NCI-H1092 treated with DMSO at 0.1 percent for 48 hours (cell line): ENCODE data around the gene HS3ST5.

Experiments
- DNase-seq: peaks from one replicate; lab custom pipeline; 2025; lab: John Stamatoyannopoulos, UW

The HS3ST5 gene

DNA sequence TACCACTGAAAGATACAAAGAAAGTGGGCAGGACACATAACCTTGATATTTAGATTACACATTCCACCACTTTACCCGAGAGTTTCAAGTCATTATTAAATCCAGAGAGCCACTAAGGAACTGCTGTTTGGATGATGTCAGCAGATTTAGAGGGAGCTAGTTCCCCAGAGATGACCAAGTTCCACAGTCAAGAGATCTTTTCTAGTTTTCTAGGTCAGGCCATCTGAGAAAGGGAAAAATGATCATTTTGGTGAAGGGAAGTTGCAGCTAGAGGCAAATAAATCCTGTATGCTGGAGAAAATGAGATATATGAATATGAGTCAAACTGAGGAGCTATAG, 147.8 kb downstream of the HS3ST5 start:
- no peak for DNase-seq

- no peak for DNase-seq
These were observed 148.3 kb downstream of the HS3ST5 start for GRCh38 chr6:114194362-114195026.

- DNase-seq = no peak
These were observed 155.3 kb downstream of the HS3ST5 start for GRCh38 chr6:114187563-114187962.

- DNase-seq = no peak
These were observed 161.2 kb downstream of the HS3ST5 start for GRCh38 chr6:114181664-114182063.

DNA sequence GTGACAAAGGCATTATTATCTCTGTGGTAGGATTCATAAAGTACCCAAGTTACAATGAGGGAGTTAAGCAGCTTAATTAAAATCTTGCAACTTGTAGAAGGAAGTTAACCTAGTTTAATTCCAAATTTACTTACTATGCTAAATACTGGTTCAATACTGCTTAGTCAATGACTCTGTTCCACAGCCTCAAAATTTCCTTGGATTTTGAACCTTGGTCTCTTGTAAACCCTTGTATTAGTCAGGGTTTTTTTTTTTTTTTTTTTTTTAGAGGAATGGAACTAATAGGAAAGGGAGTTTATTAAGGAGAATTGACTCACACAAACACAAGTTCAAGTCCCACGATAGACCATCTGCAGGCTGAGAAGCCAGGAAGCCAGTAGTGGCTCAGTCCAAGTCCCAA, 163.4 kb downstream of the HS3ST5 start:
- no peak for DNase-seq

GRCh38 chr6:114176726-114177125, 166.1 kb downstream of the HS3ST5 start:
- no peak for DNase-seq

- no peak for DNase-seq
These were observed 170.1 kb downstream of the HS3ST5 start for GRCh38 chr6:114172576-114173260.

- DNase-seq = no peak
These were observed 171.3 kb downstream of the HS3ST5 start for GRCh38 chr6:114171473-114171872.

DNA sequence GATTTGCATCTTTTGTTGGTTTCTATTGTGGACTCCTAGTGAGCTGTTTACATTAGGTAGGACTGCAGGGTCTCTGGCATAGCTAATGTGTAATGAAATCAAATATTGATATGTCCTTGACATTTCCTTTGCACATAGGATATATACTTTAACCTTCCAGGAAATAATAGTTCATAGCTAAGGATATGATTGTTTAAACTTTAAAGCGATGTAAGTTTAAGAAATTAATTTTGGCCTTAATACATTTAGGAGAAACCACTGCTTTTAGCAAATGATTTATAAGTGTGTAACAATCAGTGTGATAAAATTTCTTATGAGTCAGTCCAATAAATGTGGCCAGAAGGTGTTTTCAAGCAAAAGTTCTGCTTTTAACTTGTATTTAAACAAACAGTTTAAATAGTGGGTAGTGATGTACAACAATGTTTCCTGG, 171.8 kb downstream of the HS3ST5 start:
- no peak for DNase-seq

GRCh38 chr6:114170372-114170771, 172.5 kb downstream of the HS3ST5 start:
- no peak for DNase-seq

DNA sequence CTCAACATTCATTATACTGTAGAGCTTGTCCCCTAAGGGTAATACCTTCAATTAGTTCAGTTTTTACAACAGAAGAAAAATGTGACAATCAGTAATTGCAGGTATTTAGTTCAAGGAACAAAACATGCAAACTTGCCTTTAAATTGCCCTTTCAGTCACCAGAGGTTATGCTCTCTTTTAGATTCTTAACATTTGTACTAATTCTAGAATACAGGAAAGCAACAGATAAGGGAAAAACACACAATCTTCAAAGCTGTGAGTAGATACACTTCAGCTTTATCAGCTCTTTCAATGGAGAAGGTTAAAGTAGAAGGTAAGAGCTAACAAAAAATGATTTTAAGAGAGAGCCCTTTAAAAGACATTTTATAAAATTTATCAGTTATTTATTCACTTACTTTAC, 173.1 kb downstream of the HS3ST5 start:
- DNase-seq = no peak

GRCh38 chr6:114167583-114168576, 174.9 kb downstream of the HS3ST5 start:
- no peak for DNase-seq

GRCh38 chr6:114164207-114164606, 178.6 kb downstream of the HS3ST5 start:
- DNase-seq = no peak

DNA sequence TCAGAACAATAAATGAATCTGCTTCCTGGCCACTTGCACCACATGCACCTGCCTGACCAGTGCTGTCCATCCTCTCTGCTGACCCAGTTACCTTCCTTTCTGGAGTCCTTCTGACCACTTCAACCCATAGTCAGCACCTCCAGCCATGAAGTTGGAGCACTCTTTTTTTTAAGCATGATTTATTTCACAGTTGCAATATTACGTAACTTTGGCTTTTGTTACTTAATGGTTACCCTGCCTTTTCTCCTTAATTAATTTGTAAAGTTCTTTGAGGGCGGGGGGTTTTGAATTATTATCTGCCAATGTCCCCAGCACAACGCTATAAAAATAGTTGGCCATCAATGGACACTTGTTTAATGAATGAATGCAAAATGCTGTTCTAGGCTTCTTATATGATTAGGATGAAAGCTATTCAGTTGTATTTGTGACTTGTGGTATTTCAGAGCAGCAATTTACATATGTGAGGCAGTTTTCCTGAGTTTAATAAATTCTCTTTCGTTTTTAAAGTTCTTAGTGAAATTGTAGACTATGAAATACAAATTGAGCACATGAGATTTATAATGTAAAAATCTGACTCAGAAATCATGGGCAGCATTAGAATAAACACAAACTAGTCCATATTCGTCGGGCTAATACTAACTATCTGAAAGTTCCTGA, 180.0 kb downstream of the HS3ST5 start:
- no peak for DNase-seq

DNA sequence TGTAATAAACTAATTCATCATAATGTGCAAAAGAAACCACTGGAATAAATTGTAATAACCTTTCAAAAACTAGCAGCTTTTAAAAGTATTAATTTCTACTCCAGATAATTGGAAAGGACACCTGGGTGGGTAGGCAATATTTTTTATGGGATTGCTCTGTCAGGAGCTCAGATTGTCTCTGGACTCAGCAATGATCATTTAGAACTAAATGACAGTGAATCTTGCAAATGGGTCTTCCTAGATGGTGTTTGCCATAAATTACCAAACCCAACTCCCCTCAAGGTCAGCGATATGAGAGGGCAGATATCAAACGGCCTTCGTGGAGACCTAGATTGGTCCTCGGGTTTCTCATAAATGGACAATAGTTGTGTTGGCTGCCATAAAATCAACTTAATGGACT, 181.9 kb downstream of the HS3ST5 start:
- no peak for DNase-seq

DNA sequence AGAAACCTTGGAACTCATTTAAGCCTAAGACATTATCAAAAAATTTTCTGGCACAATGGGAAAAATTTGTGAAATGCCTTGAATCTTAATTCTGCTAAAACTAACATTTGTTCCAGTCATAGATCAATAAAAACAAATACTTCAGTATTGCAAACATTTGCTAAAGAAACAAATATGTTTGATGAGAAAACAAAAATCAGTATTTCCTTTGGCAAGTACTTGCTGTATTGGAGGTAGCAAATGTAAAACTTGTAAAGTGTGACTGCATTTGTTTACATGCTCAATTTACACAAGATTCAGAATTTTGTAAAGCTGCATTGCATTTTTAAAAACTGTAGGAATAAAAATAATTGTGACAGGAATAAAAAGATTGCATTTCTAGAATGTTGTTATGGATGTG, 183.1 kb downstream of the HS3ST5 start:
- DNase-seq = no peak

DNA sequence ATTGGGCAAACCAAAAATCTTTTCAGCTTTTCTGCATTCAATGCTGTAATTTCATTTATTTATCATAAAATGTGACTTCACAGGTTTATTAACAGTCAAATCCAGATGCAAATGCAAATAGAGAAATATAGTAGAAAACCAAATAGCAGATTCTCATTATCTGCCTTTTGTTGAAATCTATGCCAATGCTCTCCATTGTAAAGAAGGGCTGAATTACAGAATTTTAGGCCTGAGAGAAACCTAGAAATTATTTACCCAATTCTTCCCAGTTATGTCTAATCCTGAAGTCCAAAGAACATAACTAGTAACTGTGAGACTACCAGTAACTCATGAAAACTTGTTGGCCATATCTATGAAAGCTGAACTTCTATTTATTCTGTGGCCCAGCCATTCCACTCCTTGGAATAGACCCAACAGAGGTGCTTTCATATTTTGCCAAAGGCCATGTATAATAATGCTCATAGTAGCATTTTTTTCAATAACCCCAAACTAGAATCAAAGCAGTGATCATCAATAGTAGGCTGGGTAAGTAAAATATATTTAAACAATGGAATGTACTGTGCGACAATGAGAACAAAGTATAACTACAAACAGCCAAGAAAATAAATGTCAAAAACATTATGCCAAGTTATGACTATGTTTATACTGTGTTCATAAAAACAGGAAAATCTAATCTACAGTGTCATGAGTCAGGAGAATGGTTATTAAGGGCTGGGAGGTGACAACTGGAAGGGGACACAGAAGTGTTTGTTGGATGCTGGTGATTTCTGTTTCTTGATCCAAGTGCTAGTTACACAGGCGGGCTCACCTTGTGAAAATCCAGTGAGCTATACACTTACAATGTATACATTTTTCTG, 183.8 kb downstream of the HS3ST5 start:
- DNase-seq = no peak

GRCh38 chr6:114158411-114158810, 184.4 kb downstream of the HS3ST5 start:
- DNase-seq = no peak

DNA sequence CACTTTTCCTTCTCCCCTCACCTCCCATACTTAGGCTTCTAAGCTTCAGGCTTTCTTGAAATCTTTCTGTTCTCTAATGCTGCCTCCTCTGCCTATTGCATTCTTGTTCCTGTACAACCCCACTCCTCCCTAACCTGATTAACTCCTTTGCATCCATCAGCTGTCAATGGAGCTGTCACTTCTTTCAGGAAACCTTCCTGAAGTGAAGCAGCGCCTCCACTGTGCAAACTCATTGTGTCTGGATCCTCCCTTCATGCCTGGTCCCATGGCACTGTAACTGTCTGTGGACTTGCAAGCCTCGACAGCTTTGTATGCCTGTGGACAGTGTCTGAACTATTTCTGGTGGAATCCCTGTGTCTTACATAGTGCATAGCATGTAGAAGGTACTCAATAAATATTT, 185.0 kb downstream of the HS3ST5 start:
- no peak for DNase-seq

- DNase-seq = no peak
These were observed 187.1 kb downstream of the HS3ST5 start for GRCh38 chr6:114155763-114156162.

GRCh38 chr6:114154812-114155211, 188.0 kb downstream of the HS3ST5 start:
- DNase-seq = no peak
